Colon (tissue), 2 donors: ENCODE measurements around the gene LGMN.
"Not testable (repeated sequence)": the region's sequence is repeated elsewhere in the genome, so short reads cannot be mapped to it uniquely, and the experiment has no call there.

Experiments
- FAIRE-seq: peaks from 2 replicates; lab custom pipeline; 2012; peaks lifted over from hg19 to GRCh38; lab: Jason Lieb, UNC
- donor health status: control.
- donor health status: control.

Gene LGMN

GRCh38 chr14:92726135-92726932 is 22.1 kb downstream of the LGMN start:
- no peak for FAIRE-seq

GRCh38 chr14:92724516-92725340 is 23.7 kb downstream of the LGMN start:
- FAIRE-seq, result no peak

DNA sequence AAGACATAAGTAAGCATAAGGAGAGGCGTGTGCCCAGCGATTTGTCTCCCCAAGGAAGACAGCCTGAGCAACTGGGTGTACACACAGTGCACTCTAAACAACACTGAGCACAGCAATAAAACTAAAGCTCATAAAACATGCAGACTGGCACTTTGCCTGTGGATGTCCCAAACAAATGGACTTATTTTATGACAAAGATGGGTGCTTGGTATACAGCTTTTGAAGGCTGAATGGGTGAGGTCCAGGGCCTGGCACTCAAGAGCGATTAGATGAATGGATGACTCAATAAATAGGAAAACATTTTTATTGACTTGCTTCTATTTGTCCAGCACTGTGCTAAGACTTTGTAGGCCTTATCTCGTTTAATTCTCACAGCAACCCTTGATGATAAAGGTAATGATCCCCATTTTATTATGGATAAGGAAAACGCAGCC is 28.5 kb downstream of the LGMN start:
- no peak for FAIRE-seq

DNA sequence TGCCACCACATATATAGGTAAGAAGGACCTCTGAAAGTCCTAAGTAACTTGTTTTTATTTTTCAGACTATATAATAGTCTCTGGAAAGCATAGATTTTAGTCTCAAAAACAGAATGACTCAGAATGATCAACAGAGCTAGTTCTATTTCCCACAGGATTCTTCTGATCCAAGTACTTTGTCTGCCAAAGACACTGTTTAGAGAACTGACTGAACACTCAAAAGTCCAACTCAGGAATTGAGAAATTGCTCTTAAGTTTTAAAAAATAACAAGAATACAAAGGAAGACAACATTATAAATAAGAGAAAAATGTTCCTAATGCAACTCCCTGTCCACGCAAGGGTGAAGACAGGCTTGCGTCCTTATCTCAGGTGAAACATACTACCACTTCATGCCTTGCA is 29.0 kb downstream of the LGMN start:
- no peak for FAIRE-seq

GRCh38 chr14:92718664-92719063 is 29.8 kb downstream of the LGMN start:
- FAIRE-seq, result no peak

- FAIRE-seq, result no peak
Measured at GRCh38 chr14:92717571-92718042, 30.8 kb downstream of the LGMN start.

- FAIRE-seq, result no peak
Measured at GRCh38 chr14:92716131-92716530, 32.3 kb downstream of the LGMN start.

DNA sequence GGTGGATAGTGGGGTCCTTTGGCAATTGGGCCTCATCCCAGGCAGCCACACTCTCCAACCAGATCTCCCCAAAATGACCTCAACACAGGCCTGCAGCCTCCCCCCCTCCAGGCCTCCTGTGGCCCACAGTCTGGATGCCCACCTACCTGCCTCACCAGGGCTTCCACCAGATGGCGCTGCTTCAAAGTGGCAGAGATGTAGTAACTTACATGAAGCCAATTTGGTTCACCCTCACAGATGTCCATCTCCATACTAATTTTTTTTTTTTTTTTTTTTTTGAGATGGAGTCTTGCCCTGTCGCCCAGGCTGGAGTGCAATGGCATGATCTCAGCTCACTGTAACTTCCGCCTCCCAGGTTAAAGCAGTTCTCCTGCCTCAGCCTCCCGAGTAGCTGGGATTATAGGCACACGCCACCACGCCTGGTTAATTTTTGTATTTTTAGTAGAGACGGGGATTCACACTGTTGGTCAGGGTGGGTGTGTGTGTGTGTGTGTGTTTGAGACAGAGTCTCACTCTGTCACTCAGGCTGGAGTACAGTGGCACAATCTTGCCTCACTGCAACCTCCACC is 33.6 kb downstream of the LGMN start:
- not testable (repeated sequence) for FAIRE-seq

DNA sequence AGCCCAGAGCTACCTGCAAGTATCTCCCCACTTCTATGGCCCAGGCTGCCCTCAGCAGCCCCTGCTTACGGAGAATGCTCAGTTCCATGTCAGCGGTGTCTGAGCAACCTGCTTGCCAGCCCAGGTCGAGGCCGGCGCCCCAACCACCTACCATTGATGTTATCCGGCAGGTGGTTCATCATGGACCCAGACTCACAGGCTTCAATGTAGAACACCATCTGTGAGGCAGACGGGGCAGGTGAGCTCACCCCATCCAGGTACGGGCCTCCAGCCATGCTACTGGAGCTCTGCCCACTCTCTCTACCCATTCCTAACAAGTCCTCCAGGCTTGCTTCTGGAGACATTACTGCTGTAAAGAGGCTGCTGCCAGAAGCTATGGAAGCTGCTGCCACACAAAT is 35.8 kb downstream of the LGMN start:
- FAIRE-seq, result no peak

DNA sequence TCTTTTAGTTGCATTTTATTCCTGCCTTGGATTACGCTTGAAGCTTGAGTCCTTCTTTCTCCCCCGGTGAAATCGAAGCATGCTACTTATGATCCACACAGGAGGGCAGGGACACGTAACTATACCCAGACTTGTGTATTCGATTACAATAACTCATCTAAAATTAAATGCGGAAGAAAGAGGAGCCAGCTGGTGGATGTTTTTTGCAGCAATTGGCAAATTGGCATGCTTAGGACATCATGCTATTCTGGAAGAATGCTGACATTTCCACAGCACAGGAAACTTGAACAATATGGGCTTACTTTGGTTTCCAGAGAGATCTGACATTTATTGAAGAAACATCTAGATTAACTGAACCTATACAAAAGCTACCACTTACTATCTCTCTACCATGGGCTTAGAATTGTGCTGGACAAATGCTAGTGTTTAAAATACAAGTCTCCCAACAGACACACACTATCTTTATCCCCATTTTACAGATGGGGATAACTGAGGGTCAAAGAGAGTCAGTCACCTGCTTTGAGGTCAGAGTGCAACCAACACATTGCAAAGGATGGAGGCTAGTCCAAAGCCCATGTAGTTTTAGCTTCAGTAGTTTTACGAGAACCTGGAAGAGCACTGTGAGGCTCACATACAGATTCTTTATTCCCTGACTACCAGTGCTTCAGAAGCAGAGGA is 36.3 kb downstream of the LGMN start:
- no peak for FAIRE-seq

DNA sequence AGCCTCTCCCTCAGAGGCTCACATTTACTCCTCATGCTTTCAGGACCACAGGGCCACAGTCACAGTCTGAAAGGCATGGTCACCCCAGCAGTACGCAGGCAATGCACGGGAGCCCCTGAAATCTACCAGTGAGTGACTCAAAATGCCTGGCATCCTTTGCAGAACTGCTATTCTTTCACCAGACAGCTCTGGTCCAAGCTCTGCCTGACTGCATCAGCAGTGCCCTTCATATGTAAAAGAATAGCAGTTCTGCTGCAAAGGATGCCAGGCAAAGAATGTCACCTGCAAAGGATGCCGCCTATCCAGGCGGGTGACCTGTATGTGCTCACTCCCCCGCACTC is 38.5 kb downstream of the LGMN start:
- no peak for FAIRE-seq

DNA sequence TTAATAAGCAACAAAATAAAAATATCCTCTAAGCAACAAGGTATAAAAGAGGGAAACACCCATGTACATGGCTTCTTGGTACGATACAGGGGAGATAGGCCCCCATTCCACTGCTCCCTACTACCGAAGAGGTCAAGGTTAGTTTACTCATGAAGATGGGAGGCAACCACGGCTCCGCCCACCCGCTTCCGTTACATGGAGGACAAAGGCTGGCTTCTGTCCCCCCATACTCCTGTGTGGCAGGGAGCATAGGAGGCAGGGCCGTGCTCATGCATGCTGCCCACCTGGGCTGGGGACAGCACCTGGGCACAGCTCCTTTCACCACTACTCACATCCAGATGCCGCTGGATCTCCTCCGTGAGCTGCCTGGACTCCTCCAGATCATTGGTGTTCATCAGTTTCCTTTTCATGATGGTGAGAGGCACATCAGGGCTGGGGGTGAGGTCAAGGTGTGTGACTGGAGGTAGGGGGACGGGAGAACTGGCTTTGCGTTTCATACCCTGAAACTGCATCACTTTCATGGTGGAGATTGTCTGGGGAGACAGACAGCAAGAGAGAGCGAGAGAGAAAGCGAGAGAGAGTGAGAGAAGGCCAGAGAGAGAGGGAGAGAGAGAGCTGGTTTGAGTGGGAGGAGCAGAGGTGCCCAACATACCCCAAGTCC is 39.0 kb downstream of the LGMN start:
- no peak for FAIRE-seq

DNA sequence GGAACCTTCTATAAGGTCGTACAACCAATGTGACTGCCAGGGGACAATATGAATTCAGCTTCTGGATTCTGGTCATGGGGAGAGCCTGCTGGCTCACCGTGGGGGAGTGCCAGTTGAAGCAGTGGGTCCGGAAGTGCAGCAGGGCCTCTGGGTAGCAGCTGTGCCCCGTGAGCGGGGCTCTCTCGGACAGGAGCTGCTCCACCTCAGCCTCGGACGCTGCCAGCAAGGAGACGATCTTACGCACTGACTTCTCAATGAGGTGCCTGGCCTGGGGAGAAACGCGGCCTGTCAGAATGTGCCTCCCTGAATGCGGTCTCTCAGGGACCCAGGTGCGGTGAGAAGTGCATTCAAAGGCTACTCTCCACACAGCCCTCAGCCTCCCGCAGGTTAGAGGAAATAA is 42.0 kb downstream of the LGMN start:
- FAIRE-seq, result no peak

DNA sequence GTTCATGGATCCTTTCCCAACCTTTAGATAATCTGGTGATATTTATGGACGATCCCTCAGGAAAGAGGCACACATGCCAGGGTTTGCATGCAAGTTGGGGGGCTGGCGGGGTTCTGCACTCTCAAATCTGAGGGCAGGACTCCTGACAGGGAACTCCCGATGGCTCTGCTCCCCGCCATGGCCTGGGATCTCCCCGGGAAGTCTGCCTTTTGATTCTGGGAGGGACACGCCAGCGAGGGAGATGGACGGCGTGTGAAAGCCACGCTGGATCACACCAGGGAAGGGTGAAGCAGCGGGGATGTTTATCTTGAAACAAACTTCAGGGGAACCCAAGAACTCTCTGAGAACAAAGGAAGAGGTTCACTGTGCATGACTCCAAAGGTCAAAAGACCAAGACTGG is 43.6 kb downstream of the LGMN start:
- FAIRE-seq, result no peak

GRCh38 chr14:92704036-92704804 is 44.2 kb downstream of the LGMN start:
- no peak for FAIRE-seq

GRCh38 chr14:92703516-92703915 is 44.9 kb downstream of the LGMN start:
- FAIRE-seq, result no peak

GRCh38 chr14:92702441-92702918 is 45.9 kb downstream of the LGMN start:
- FAIRE-seq, result no peak

DNA sequence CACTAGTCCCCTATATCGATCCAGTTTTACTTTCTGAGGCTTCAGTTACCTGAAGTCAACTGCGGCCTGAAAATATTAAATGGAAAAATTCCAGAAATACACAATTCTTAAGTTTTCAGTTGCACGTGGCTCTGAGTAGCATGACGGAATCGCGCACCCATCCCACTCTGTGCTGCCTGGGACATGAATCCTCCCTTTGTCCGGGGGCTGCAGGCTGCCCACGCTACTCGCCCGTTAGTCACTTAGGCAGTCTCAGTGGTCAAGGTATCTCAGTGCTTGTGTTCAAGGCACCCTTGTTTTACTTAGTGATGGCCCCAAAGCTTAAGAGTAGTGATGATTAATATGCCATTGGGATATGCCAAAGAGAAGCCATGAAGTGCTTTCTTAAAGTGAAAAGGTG is 46.6 kb downstream of the LGMN start:
- FAIRE-seq, result no peak

GRCh38 chr14:92698393-92698792 is 50.0 kb downstream of the LGMN start:
- no peak for FAIRE-seq

DNA sequence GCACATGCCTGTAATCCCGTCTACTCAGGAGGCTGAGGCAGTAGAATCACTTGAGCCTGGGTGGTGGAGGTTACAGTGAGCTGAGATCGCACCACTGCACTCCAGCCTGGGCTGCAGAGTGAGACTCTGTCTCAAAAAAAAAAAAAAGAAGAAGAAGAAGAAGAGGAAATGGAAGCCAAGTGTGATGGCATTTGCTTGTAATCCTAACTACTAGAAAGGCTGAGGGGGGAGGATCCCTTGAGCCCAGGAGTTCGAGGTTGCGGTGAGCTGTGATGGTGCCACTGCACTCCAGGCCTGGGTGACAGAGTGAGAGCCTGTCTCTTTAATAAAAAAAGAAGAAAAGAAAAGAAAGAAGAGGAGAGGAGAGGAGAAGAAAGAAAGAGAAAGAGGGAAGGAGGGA is 52.1 kb downstream of the LGMN start:
- FAIRE-seq, result no peak

GRCh38 chr14:92695562-92695961 is 52.9 kb downstream of the LGMN start:
- FAIRE-seq, result no peak
